ENCODE data around the gene TGFBR1. TPM values are rescaled to one million over a fixed set of nuclear protein-coding genes. Genes with fewer than 3 reads are reported as not detected.

Gene TGFBR1
- total RNA-seq, 2 experiments from 2014 or later: 57.4 to 58.5 TPM

DNA sequence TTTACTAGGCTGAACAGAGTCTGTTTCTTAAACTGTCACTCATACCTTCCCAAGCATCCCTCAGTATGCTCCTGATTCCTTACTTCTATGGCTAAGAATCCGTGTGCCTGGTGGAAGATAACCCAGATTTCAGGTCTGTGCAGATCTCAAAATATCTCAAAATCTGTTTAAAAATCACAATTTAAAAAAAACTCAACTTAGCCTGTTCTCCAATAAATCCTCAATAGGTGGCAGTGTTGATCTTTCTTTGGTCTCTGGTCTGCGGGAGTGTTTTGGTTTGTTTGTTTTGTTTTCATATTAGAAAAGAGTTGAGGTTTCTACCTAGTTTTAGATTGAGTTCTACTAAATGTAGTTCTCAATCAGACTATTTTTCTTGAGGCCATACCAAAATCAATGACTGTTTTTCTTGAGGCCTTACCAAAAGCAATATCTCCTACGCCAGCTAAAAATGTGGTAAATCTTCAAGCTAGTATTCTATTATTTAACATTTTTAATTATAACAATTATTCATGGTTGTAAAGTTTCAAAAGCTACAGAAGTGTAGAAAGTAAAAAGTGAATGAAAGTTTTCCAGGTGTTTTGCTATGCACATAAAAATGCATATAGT lies 57.9 kb downstream of the TGFBR1 start:
- DNase-seq: no peak
- ChIA-PET CTCF (interaction anchor here (0.7 to 3.1 kb wide), 10 partner anchors 13 to 1059 kb away, joined by 3 to 18 read pairs (median 4); partner anchors contain the start of gene SEC61B), POLR2A (no interaction called here)
- Mint-ChIP-seq H3K9me3 (no peaks in the 10 kb centered on the region), H3K27me3 (peaks cover 27% of the 10 kb centered on the region), H3K4me1 (peaks cover 27% of the 10 kb centered on the region), H3K36me3 (ENCODE audit: low read depth) (no peaks in the 10 kb centered on the region), H3K27ac (no peak overlapping the region), H3K4me3 (no peak overlapping the region)

DNA sequence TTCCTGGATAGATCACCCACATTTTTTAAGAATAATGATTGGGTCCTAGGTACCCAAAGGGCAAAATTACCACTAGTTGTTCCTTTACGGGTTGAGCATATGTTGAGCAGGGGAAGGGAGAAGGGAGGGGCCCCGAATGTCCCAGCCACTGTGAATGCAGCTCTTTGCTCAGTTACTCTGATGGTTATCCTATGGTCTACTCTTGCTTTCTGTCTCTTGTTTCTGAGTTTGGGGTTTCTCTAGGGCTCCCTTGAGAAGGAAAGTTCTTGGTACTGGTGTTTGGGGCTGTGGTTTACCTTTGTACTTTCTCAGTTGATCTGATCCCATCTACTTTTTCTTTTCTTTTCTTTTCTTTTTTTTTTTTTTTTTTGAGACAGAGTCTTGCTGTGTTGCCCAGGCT lies 61.2 kb downstream of the TGFBR1 start:
- POLR2A ChIA-PET: no interaction called here
- no peaks in the 10 kb centered on the region for H3K36me3 Mint-ChIP-seq (ENCODE audit: low read depth)
- no peaks in the 10 kb centered on the region for H3K9me3 Mint-ChIP-seq
- H3K27me3 Mint-ChIP-seq: peaks cover 8% of the 10 kb centered on the region
- peaks cover 31% of the 10 kb centered on the region for H3K4me1 Mint-ChIP-seq
- H3K4me3 Mint-ChIP-seq: no peak overlapping the region
- H3K27ac Mint-ChIP-seq: no peak overlapping the region
- no peak for DNase-seq
- CTCF ChIA-PET: interaction anchor here (1.3 to 1.6 kb wide), 2 partner anchors 19 to 173 kb away, joined by 3 to 8 read pairs; no protein-coding TSS in a partner anchor

DNA sequence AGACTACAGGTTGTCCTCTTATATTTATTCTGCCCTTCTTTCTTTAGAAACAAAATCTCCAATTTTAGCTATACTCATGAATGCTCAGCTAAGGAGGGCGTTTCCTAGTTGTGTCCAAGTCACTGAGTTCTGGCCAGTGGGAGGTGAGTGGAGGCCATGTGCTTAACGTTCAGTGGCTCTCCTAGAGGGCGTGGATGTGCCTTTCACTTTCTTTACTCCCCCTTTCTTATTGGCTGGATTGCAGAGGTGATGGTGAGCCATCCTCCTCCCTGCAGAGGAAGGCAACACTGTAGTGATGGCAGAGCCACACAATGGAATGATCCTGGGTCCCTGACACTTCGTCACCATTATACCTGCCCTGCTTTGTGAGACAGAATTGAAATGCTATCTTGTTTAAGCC lies 62.2 kb downstream of the TGFBR1 start:
- Mint-ChIP-seq H3K36me3 (ENCODE audit: low read depth) (no peaks in the 10 kb centered on the region), H3K27me3 (peaks cover 4% of the 10 kb centered on the region), H3K4me1 (peaks cover 31% of the 10 kb centered on the region), H3K9me3 (no peaks in the 10 kb centered on the region), H3K27ac (no peak overlapping the region), H3K4me3 (no peak overlapping the region)
- no peak for DNase-seq
- CTCF ChIA-PET: interaction anchor here (1.0 to 1.6 kb wide), 5 partner anchors 9 to 320 kb away, joined by 3 to 8 read pairs (median 3); no protein-coding TSS in a partner anchor
- POLR2A ChIA-PET: no interaction called here

DNA sequence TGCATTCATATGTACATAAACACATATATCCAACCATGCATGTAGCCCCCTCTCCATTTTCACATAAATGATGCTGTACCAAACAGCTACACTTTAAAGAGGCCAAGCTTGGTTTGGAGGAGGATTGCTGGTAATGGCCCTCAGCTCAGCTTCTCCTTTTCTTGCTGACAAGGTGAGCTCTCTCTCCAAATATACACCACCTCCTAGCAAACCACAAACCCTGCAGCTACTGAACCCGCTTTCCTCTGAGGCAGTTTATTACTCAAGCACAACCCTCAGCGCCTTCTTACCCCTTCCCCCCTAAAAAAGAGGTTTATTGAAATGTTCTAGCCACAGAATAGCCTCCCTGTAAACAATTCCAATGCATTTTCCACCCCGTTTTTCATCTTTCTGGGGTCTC lies 62.8 kb downstream of the TGFBR1 start:
- Mint-ChIP-seq H3K36me3 (ENCODE audit: low read depth) (no peaks in the 10 kb centered on the region), H3K4me3 (no peak overlapping the region), H3K27ac (no peak overlapping the region), H3K9me3 (no peaks in the 10 kb centered on the region), H3K27me3 (peaks cover 2% of the 10 kb centered on the region), H3K4me1 (peaks cover 27% of the 10 kb centered on the region)
- ChIA-PET CTCF (interaction anchor here (0.9 to 1.3 kb wide), 4 partner anchors 8 to 320 kb away, joined by 3 to 4 read pairs (median 3); no protein-coding TSS in a partner anchor), POLR2A (interaction anchor here (1.3 kb wide), 1 partner anchor 53 kb away, joined by 3 read pairs; the partner anchor contains the start of gene ALG2)
- no peak for DNase-seq

DNA sequence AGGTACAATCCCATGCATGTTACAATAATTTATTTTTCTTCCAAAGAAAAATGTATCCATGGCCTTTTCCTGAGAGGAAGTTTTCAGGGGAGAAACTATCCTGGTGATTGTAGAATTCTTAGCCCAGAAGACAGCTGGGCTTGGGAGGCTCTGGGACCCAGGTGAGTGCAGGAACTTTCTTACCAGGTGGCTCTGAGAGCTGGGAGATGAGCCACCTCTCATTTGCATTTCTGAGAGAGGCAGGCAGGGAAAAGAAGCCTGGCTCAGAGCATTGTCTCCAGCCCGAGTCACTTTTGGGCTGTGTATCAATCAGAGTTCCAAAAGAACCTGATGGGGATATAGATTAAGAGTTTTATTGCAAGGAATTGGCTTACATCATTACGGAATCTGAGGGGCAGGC lies 64.2 kb downstream of the TGFBR1 start:
- Mint-ChIP-seq H3K4me3 (no peak overlapping the region), H3K27ac (no peak overlapping the region), H3K36me3 (ENCODE audit: low read depth) (no peaks in the 10 kb centered on the region), H3K9me3 (no peaks in the 10 kb centered on the region), H3K27me3 (peaks cover 3% of the 10 kb centered on the region), H3K4me1 (peaks cover 26% of the 10 kb centered on the region)
- no peak for DNase-seq
- ChIA-PET POLR2A (no interaction called here), CTCF (no interaction called here)

DNA sequence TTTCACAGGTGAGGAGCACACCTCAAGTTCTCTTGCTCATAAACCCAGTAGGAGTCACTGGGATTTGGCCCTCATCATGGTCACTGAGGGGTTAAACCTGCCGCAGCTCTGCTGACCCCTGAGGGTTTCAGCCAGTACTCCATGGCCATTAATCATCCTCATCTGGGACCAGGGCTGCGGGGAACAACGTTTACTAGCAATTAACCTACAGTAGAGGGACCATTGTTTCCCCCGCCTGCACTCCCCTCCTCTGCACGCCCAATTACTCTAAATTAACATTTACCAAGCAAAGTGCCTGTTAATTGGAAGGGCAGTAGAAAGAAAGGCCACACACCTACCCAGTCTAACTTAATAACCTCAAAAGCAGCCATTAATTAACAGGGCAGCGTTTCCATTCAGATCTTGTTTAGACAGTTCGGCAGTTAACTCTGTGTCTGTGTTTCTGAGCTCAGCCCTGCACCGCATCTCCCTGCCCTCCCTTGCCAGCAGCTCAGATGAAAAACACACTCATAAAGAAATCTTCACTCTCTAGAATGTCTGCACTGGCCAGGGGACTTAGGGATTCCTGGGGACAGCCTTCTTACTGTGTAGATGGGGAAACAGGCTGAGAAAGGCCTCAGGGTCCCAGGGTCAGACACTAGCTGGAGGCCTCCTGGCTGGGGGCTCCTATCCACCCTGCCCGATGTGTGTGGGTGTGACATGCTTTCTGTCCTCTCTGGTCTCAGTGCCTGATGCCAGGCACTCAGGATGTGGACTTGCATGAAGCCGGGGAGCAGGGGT lies 65.3 kb downstream of the TGFBR1 start:
- no peak for DNase-seq
- no peak overlapping the region for H3K27ac Mint-ChIP-seq
- H3K36me3 Mint-ChIP-seq (ENCODE audit: low read depth): no peaks in the 10 kb centered on the region
- H3K9me3 Mint-ChIP-seq: no peaks in the 10 kb centered on the region
- peaks cover 29% of the 10 kb centered on the region for H3K4me1 Mint-ChIP-seq
- peaks cover 3% of the 10 kb centered on the region for H3K27me3 Mint-ChIP-seq
- POLR2A ChIA-PET: no interaction called here
- CTCF ChIA-PET: no interaction called here
- H3K4me3 Mint-ChIP-seq: no peak overlapping the region

DNA sequence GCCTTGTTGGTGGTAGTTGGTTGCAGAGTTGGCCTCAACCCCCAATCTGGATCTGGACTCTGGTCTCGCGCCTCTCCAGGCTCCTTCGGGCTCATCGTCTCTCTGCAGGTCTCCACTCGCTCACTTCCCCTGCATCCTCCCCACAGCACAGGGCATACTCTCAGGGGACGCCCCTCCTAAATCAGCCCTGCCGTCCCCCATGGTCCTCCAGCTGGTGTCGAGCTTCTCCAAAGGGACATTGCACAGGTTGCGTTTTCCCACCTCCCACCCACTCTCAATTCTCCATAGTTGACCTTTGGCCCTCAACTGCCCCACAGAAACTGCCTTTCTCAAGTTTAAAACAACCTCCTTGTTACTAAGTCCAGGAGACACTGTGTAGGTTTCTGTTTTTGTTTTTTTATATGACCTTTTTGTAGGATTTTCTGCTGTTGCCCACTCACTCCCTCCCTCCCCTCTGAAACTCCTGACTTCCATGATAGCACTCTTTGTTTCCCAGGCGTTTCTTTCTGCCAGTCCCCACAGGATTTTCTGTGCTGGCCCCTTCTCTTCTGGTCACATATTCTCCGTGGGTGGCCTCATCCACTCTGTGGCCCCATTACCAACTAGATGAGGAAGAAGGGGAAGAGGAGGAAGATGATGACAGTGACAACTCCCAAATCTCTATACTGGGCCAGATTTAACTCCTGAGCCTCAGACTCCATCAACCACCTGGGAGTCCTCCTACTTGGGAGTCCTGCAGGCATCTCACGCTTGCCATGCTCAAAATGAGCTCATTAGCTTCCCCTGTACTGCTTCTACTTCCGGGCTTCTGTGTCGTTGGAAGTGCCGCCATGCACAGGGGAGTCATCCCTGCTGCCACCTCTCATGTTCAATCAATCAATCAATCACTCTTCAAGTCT lies 66.6 kb downstream of the TGFBR1 start:
- Mint-ChIP-seq H3K4me3 (no peak overlapping the region), H3K36me3 (ENCODE audit: low read depth) (no peaks in the 10 kb centered on the region), H3K27me3 (peaks cover 3% of the 10 kb centered on the region), H3K9me3 (no peaks in the 10 kb centered on the region), H3K4me1 (peaks cover 21% of the 10 kb centered on the region), H3K27ac (no peak overlapping the region)
- POLR2A ChIA-PET: interaction anchor here (0.7 kb wide), 1 partner anchor 39 kb away, joined by 3 read pairs; no protein-coding TSS in a partner anchor
- no peak for DNase-seq
- CTCF ChIA-PET: interaction anchor here (1.1 to 1.6 kb wide), 2 partner anchors 13 to 94 kb away, joined by 3 to 8 read pairs; no protein-coding TSS in a partner anchor

DNA sequence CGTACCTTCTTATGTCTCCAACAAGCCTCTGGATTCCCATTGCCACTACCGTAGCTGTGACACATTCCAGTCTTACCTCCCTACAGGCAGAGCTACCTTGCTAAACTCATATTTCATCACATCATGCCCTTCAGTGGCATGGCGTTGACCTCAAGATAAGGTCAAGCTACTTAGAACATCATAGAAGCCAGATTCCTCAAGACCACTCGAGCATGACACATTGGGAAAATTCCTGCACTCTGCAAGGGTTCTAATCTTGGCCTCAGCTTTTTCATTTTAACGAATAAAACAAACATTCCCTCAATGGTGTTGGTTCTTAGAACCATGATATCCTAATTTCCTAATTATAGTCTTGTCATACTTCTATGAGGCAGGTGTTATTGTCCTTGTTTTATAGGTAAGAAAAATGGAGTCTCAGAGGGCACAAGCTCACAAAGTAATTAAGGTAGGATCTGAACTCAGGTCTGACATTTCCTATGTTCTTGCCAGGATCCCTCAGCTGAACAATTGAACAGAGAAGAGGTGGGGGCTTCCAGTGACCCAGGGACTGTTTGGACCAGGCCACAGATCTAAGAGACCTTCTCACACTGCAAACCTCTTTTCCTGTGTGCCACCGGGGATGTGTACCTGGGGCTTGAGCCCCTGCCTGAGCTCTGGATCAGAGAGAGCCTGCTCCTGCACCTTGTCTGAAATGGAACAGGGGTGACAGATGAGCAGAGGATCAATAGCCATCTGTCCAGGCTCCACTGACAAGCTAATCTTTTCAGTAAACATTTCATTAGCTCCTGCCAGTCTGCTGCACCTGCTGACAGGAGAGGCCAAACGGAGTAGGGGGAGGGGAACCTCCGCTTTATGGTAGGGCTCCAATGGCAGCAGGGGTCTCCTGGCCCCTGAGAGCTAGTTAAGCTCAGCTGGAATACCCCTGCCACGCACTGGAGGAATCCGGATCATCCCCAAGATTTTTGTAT lies 67.5 kb downstream of the TGFBR1 start:
- H3K9me3 Mint-ChIP-seq: no peaks in the 10 kb centered on the region
- POLR2A ChIA-PET: interaction anchor here (0.7 kb wide), 1 partner anchor 40 kb away, joined by 3 read pairs; no protein-coding TSS in a partner anchor
- no peaks in the 10 kb centered on the region for H3K36me3 Mint-ChIP-seq (ENCODE audit: low read depth)
- no peak overlapping the region for H3K27ac Mint-ChIP-seq
- H3K4me3 Mint-ChIP-seq: no peak overlapping the region
- DNase-seq: no peak
- peaks cover 16% of the 10 kb centered on the region for H3K4me1 Mint-ChIP-seq
- CTCF ChIA-PET: interaction anchor here (0.5 to 2.1 kb wide), 4 partner anchors 9 to 898 kb away, joined by 3 to 10 read pairs (median 6); no protein-coding TSS in a partner anchor
- H3K27me3 Mint-ChIP-seq: peaks cover 3% of the 10 kb centered on the region

DNA sequence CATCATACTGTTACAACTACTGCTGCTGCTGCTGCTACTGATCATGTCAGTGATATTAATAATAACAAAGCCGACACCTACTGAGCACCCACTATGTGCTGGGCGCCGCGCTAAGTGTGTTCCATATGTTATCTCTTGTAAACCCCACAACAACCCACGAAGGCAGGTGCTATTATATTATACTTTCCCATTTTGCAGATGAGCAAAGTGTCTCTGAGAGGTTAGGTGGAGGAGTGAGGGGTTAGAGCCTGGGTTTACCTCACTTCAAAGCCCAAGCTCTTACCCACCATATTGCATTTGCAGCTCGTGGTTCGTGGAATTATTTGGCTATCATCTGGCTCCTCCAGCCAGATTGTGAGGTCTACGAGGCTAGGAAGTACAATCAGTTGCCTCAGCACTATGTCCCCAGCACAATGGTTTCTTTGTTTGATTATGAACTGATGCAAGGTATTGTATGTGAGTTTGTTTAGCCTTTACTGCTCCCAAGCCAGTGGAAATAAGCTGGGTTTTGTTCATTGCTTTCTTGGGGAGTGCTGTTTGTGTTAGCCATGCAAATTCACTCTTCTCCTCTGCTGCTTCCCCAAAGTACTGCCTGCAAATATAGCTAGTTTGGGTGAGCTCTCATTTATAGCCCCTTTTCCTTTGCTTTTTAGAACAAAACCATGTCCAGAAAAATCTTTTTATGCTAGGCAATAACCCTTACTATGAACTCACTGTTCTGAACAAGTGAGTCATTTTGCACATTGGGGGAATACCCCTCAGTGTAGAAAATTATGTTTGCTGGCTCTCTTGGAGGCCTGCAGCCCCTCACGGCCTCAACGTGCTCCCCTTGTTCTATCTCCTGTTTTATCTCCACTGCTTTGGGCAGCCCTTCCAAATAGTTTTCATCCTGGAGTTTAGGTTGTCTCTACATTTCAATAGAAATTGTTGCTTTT lies 68.9 kb downstream of the TGFBR1 start:
- Mint-ChIP-seq H3K36me3 (ENCODE audit: low read depth) (no peaks in the 10 kb centered on the region), H3K4me1 (peaks cover 4% of the 10 kb centered on the region)
- POLR2A ChIA-PET: no interaction called here

DNA sequence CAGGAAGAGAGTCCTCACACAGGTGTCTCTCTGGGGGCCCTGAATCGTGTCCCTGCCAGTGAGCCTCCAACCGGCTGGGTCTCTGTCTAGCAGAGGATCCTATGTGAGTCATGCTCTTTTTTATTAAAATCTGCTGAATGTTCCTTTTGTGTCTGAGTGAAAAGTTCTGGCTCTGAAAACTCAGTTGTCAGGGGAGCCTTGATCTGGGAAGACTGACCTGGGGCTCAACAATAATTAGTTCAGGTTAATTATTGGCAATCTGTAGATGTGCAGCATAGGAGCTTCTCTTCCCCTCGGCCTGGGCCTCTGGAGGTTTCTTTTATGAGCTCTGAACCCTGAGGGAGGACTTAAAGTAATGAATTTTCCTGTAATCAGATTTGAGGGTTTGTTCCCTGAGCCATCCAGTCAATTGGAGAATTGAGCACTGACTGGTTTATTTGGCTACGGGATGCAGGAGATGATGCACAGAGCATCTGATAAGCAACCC lies 71.7 kb downstream of the TGFBR1 start:
- H3K4me1 Mint-ChIP-seq: peaks cover 26% of the 10 kb centered on the region
- no peak overlapping the region for H3K4me3 Mint-ChIP-seq
- H3K9me3 Mint-ChIP-seq: no peaks in the 10 kb centered on the region
- peaks cover 2% of the 10 kb centered on the region for H3K27me3 Mint-ChIP-seq
- ChIA-PET POLR2A (no interaction called here), CTCF (interaction anchor here (0.9 to 1.4 kb wide), 3 partner anchors 8 to 12 kb away, joined by 3 to 7 read pairs (median 3); no protein-coding TSS in a partner anchor)
- H3K36me3 Mint-ChIP-seq (ENCODE audit: low read depth): no peaks in the 10 kb centered on the region
- no peak overlapping the region for H3K27ac Mint-ChIP-seq
- no peak for DNase-seq

More for the DNA sequence above, 68.9 kb downstream of the TGFBR1 start:
- CTCF ChIA-PET: interaction anchor here (2.1 kb wide), 1 partner anchor 8 kb away, joined by 10 read pairs; no protein-coding TSS in a partner anchor
- no peak overlapping the region for H3K4me3 Mint-ChIP-seq
- H3K27ac Mint-ChIP-seq: no peak overlapping the region
- no peak for DNase-seq
- H3K9me3 Mint-ChIP-seq: no peaks in the 10 kb centered on the region
- peaks cover 2% of the 10 kb centered on the region for H3K27me3 Mint-ChIP-seq

Data from activated CD4-positive, alpha-beta memory T cell treated with anti-CD3 and anti-CD28 coated beads, Interleukin-2, amount 10 ng/mL, durations not matched to agents 7 days and 5 days (primary cell).